Thoracic aorta (tissue), 2 donors: ENCODE measurements around the gene KIF21B. TPM values are rescaled to one million over a fixed set of nuclear protein-coding genes. Genes with fewer than 3 reads are reported as not detected.
A peak's percentile ranks its signal among the peaks of the same experiment; 100 is the strongest.

ENCODE experiments used
- ATAC-seq: fragments of 150-250 bp; one replicate; pipeline ENCODE4 v1.8.0; 2017; ENCODE audit warnings: low read depth; ENCODE audit not compliant: insufficient number of reproducible peaks, low FRiP score
- DNase-seq: peaks from one replicate; pipeline ENCODE4 v3.0.0-alpha.2; 2020; ENCODE audit warnings: low spot score
- H3K27ac ChIP-seq, 2 donors: fragments of 200-600 bp; sonication (generic); 1 replicate in 1 of 2; 2 replicates in 1 of 2; pipeline ENCODE4 v1.5.1; 2016; ENCODE audit warnings: mild to moderate bottlenecking in 2 of 2, moderate library complexity in 2 of 2
- H3K27me3 ChIP-seq: fragments of 200-600 bp; sonication (generic); replicated peaks from 2 replicates; pipeline ENCODE4 v1.6.0; 2016; ENCODE audit warnings: mild to moderate bottlenecking; ENCODE audit not compliant: insufficient read depth
- H3K36me3 ChIP-seq: fragments of 200-600 bp; sonication (generic); one replicate; pipeline ENCODE4 v1.5.1; 2016
- H3K4me1 ChIP-seq, 2 donors: fragments of 200-600 bp; sonication (generic); 1 replicate in 1 of 2; 2 replicates in 1 of 2; pipeline versions ENCODE4 v1.5.1 to v1.6.0; 2016; ENCODE audit warnings: low read depth in 2 of 2, mild to moderate bottlenecking in 1 of 2; ENCODE audit not compliant: control insufficient read depth in 1 of 2
- H3K4me3 ChIP-seq: fragments of 200-600 bp; sonication (generic); 2 replicates; pipeline ENCODE4 v1.5.1; 2016; ENCODE audit warnings: mild to moderate bottlenecking
- H3K9me3 ChIP-seq: fragments of 200-600 bp; sonication (generic); 2 replicates; pipeline ENCODE4 v1.5.1; 2016
- CTCF ChIP-seq: fragments of 200-600 bp; sonication (generic); IDR thresholded peaks from one replicate; pipeline ENCODE4 v1.5.1; 2019; ENCODE audit warnings: antibody characterized with exemption
- total RNA-seq, 2 donors: library from RNA; depleted of rRNA; stranded (reverse); fragments of >200 nt; gene quantifications; one replicate each; pipeline versions ENCODE4 v1.1.0 to v1.2.3, GENCODE V29; 2016

The KIF21B gene
- total RNA-seq, 2 donors from 2014 or later: 4.2 to 4.7 TPM

DNA sequence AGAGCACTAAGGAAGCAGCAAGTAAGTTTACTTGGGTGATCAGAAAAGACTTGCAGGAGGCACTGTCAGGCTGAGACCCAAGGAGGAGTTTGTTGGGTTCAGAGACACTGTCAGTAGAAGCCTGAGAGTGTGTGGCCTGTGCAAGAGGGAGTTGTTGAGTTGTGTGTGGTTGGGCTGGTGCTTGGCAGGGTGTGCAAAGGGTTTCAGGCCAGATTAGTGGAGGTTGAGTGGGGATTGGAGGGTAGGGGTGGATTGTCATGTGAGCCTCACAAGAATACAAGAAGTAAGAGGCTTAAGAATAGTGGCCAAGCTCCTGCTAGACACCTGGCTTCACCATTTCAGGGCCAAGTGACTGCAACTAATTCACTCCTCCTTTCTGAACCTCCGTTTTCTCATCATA is 8.9 kb upstream of the KIF21B start:
- TF ChIP-seq CTCF: no peak
- no peaks in the 10 kb centered on the region for H3K27me3 ChIP-seq
- H3K9me3 ChIP-seq: no peaks in the 10 kb centered on the region
- no peaks in the 10 kb centered on the region for H3K36me3 ChIP-seq
- DNase-seq (no peak), ATAC-seq (no peak)
- no peak overlapping the region for H3K4me3 ChIP-seq
- H3K4me1 ChIP-seq: no peaks in the 10 kb centered on the region
- no peak overlapping the region for H3K27ac ChIP-seq

GRCh38 chr1:201028461-201028889 is 5.0 kb upstream of the KIF21B start:
- DNase-seq (no peak), ATAC-seq (peak; percentile 7)
- TF ChIP-seq CTCF: no peak
- Histone ChIP-seq H3K36me3 (no peaks in the 10 kb centered on the region), H3K4me1 (peaks cover 11 to 19% of the 10 kb centered on the region in 2 donors), H3K4me3 (no peak overlapping the region), H3K27ac (peak overlapping the region in 1 of 2 donors; percentile 41), H3K9me3 (no peaks in the 10 kb centered on the region), H3K27me3 (no peaks in the 10 kb centered on the region)

DNA sequence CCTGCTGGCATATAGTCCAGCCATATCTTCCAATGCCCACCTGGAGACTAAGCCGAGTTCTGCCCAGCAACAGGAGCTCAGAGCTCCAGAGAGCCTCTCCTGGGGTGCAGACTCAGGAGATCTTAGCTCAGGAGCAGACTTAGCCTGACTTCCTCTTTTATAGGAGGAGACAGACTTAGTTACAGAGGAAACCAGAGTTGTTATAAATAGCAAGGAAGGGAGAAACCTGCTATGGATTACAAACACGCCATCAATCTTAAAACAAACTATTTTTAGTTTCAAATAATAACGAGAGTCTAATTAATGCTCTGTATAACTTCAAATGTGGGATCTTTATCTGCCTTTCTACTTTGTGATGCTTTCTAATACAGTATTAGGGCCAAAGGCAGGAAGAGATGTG is 3.3 kb upstream of the KIF21B start:
- Histone ChIP-seq H3K27ac (peak overlapping the region in 1 of 2 donors; percentile 21), H3K4me1 (peaks cover 14 to 30% of the 10 kb centered on the region in 2 donors)
- TF ChIP-seq CTCF: no peak

DNA sequence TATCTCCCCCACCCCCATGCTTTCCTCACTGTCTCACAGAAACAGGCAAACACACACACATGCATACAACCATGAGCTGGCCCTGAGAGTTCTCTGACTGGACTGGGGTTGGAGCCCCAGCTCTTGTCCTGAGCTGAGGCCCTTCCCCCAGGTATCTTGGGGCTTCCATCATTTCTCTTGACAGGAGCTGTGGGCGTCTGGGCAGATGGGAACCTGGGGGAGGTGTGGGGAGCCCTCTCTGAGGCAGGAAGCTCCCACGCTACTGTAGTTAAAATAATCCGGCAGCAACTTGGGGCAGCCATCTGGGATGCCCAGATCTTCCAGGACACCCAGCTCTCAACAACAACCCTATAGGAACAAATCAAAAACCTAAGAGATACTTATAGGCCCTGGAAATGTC is 2.7 kb upstream of the KIF21B start:
- Histone ChIP-seq H3K4me3 (no peak overlapping the region), H3K36me3 (no peaks in the 10 kb centered on the region), H3K9me3 (no peaks in the 10 kb centered on the region), H3K27me3 (no peaks in the 10 kb centered on the region), H3K4me1 (peaks cover 14 to 30% of the 10 kb centered on the region in 2 donors), H3K27ac (no peak overlapping the region)
- TF ChIP-seq CTCF: no peak
- no peak for ATAC-seq
- no peak for DNase-seq

More for the DNA sequence above, 3.3 kb upstream of the KIF21B start:
- Histone ChIP-seq H3K36me3 (no peaks in the 10 kb centered on the region), H3K27me3 (no peaks in the 10 kb centered on the region), H3K4me3 (no peak overlapping the region), H3K9me3 (no peaks in the 10 kb centered on the region)
- DNase-seq (no peak), ATAC-seq (no peak)

GRCh38 chr1:201025571-201026002 is 2.1 kb upstream of the KIF21B start:
- DNase-seq (no peak), ATAC-seq (no peak)
- Histone ChIP-seq H3K9me3 (no peaks in the 10 kb centered on the region), H3K4me1 (peaks cover 14 to 32% of the 10 kb centered on the region in 2 donors), H3K36me3 (no peaks in the 10 kb centered on the region), H3K27ac (no peak overlapping the region), H3K4me3 (no peak overlapping the region), H3K27me3 (no peaks in the 10 kb centered on the region)
- no peak for TF ChIP-seq CTCF
